Measurements from ENCODE around the gene CNST.

CNST gene

DNA sequence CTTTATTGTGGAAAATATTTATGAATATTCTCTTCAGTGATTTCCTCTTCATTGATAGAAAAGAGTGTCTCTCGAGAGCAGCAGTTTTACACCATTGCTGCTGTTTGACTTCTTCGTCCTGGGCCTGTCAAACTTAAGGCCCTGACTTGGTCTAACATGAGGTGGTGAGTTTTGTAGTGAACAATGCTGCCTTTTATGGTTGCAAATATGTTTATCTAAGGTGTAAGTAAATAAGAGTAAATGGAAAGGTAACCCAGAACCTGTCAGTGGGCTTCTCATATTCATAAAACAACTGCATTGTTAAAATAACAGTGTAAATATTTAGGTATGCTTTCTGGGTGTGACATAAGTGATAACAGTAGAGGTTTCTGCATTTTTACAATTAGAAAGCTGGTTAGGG lies 95.2 kb downstream of the CNST start:
- peaks cover 14 to 58% of the 10 kb centered on the region in 2 experiments for H3K36me3 ChIP-seq (ENCODE audit: control insufficient read depth in 1 of 2, insufficient read depth in 2 of 2, low read depth in 1 of 2, low read length in 2 of 2)
- H2BK120ac ChIP-seq (ENCODE audit: low read depth, low read length), result no peak overlapping the region
- no peak overlapping the region for H2BK5ac ChIP-seq (ENCODE audit: low read depth, low read length, poor library complexity, severe bottlenecking)
- no peaks in the 10 kb centered on the region for H3K27me3 ChIP-seq (ENCODE audit: control insufficient read depth in 1 of 2, insufficient read depth in 1 of 2, low read length in 2 of 2)
- 100% methylated on average over 2 of the region's 2 CpGs for WGBS
- H3K27ac ChIP-seq (ENCODE audit: low read length, poor library complexity, severe bottlenecking), result no peak overlapping the region
- no peak overlapping the region for H2AK5ac ChIP-seq (ENCODE audit: low read length, severe bottlenecking)
- H3K9ac ChIP-seq (ENCODE audit: low read length), result no peak overlapping the region
- no peak overlapping the region for H3K18ac ChIP-seq (ENCODE audit: low read depth in 1 of 2, low read length in 2 of 2)
- no peak overlapping the region for H3K23ac ChIP-seq (ENCODE audit: low read length in 2 of 2)
- no peak overlapping the region for H4K8ac ChIP-seq (ENCODE audit: low read length)
- H3K4me2 ChIP-seq (ENCODE audit: low read length, poor library complexity, severe bottlenecking), result no peak overlapping the region
- no peak overlapping the region for H4K91ac ChIP-seq (ENCODE audit: low read length)
- DNase-seq, result no peak
- H2BK15ac ChIP-seq (ENCODE audit: low read depth, poor library complexity, severe bottlenecking), result no peak overlapping the region
- H3K79me1 ChIP-seq (replicated peaks; ENCODE audit: low read length, poor library complexity, severe bottlenecking), result peaks cover 8% of the 10 kb centered on the region
- H2AFZ ChIP-seq (ENCODE audit: low read depth, low read length), result no peak overlapping the region
- H3K9me3 ChIP-seq (ENCODE audit: control insufficient read depth, low read length), result no peaks in the 10 kb centered on the region
- no peak overlapping the region for H3K4me3 ChIP-seq (ENCODE audit: insufficient read depth in 1 of 2, low read depth in 1 of 2, low read length in 2 of 2)
- no peak overlapping the region for H3K4ac ChIP-seq (ENCODE audit: low read depth in 1 of 2, low read length in 2 of 2)
- H3K4me1 ChIP-seq (ENCODE audit: control insufficient read depth, insufficient read depth, low read depth, low read length), result no peaks in the 10 kb centered on the region
- H2BK12ac ChIP-seq (ENCODE audit: low read length in 2 of 2), result no peak overlapping the region
- H3K14ac ChIP-seq (ENCODE audit: low read length in 2 of 2), result no peak overlapping the region

DNA sequence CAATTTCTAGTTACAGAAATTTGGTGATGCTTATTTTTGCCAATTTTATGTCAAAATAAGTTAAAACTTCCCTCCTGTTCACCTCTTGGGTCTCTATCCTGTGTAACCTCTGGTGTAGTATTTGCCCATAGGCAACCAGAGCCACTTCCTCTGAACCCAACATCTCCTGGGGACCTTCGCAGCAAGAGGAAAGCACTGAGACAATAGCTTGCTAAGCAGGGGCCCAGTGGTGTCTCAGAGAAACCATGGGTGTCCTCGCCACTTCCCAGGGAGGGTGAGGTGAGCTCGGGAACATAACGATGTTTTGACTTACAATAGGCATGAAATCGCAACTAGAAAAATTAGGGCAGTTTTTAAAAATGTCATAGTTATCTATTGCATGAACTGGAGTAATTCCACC lies 101.5 kb downstream of the CNST start:
- 90% methylated on average over 5 of the region's 5 CpGs for WGBS
- Histone ChIP-seq H3K36me3 (ENCODE audit: control insufficient read depth in 1 of 2, insufficient read depth in 2 of 2, low read depth in 1 of 2, low read length in 2 of 2) (peaks cover 6 to 57% of the 10 kb centered on the region in 2 experiments), H3K4me3 (ENCODE audit: insufficient read depth in 1 of 2, low read depth in 1 of 2, low read length in 2 of 2) (no peak overlapping the region), H2AFZ (ENCODE audit: low read depth, low read length) (no peak overlapping the region), H3K14ac (ENCODE audit: low read length in 2 of 2) (no peak overlapping the region), H4K8ac (ENCODE audit: low read length) (no peak overlapping the region), H3K9me3 (ENCODE audit: control insufficient read depth, low read length) (no peaks in the 10 kb centered on the region), H3K27me3 (ENCODE audit: control insufficient read depth in 1 of 2, insufficient read depth in 1 of 2, low read length in 2 of 2) (no peaks in the 10 kb centered on the region), H3K18ac (ENCODE audit: low read depth in 1 of 2, low read length in 2 of 2) (no peak overlapping the region), H4K91ac (ENCODE audit: low read length) (no peak overlapping the region), H2BK12ac (ENCODE audit: low read length in 2 of 2) (no peak overlapping the region), H2AK5ac (ENCODE audit: low read length, severe bottlenecking) (no peak overlapping the region), H3K79me1 (replicated peaks; ENCODE audit: low read length, poor library complexity, severe bottlenecking) (no peaks in the 10 kb centered on the region), H2BK15ac (ENCODE audit: low read depth, poor library complexity, severe bottlenecking) (no peak overlapping the region), H3K4ac (ENCODE audit: low read depth in 1 of 2, low read length in 2 of 2) (no peak overlapping the region), H3K23ac (ENCODE audit: low read length in 2 of 2) (no peak overlapping the region), H2BK5ac (ENCODE audit: low read depth, low read length, poor library complexity, severe bottlenecking) (no peak overlapping the region), H3K27ac (ENCODE audit: low read length, poor library complexity, severe bottlenecking) (no peak overlapping the region), H3K4me1 (ENCODE audit: control insufficient read depth, insufficient read depth, low read depth, low read length) (no peaks in the 10 kb centered on the region), H3K9ac (ENCODE audit: low read length) (no peak overlapping the region), H2BK120ac (ENCODE audit: low read depth, low read length) (no peak overlapping the region), H3K4me2 (ENCODE audit: low read length, poor library complexity, severe bottlenecking) (no peak overlapping the region)
- no peak for DNase-seq

DNA sequence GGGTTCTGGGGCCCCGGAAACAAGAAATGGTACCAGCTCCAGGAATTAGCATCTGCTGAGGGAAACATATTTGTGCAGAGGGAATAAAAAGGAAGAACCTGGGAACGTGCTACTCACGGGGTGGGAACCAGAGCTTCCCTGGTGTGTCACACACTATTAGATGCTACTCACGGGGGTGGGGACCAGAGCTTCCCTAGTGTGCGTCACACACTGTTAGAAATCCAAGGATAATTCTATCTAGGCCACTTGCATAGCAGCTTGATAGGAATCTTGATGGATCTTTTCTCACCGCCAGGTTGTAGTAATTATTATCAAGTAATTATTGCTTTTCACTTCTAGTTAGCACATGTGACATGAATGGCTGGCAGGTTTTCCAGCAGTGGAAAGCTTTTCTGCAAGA lies 103.4 kb downstream of the CNST start:
- H3K27me3 ChIP-seq (ENCODE audit: control insufficient read depth in 1 of 2, insufficient read depth in 1 of 2, low read length in 2 of 2), result no peaks in the 10 kb centered on the region
- no peak overlapping the region for H4K91ac ChIP-seq (ENCODE audit: low read length)
- H3K9me3 ChIP-seq (ENCODE audit: control insufficient read depth, low read length), result no peaks in the 10 kb centered on the region
- no peak overlapping the region for H3K23ac ChIP-seq (ENCODE audit: low read length in 2 of 2)
- H3K4me1 ChIP-seq (ENCODE audit: control insufficient read depth, insufficient read depth, low read depth, low read length), result no peaks in the 10 kb centered on the region
- H3K79me1 ChIP-seq (replicated peaks; ENCODE audit: low read length, poor library complexity, severe bottlenecking), result no peaks in the 10 kb centered on the region
- no peak overlapping the region for H3K18ac ChIP-seq (ENCODE audit: low read depth in 1 of 2, low read length in 2 of 2)
- DNase-seq, result no peak
- no peak overlapping the region for H2BK15ac ChIP-seq (ENCODE audit: low read depth, poor library complexity, severe bottlenecking)
- no peak overlapping the region for H2BK5ac ChIP-seq (ENCODE audit: low read depth, low read length, poor library complexity, severe bottlenecking)
- H2AFZ ChIP-seq (ENCODE audit: low read depth, low read length), result no peak overlapping the region
- H3K14ac ChIP-seq (ENCODE audit: low read length in 2 of 2), result no peak overlapping the region
- H2BK12ac ChIP-seq (ENCODE audit: low read length in 2 of 2), result no peak overlapping the region
- peaks cover 6 to 58% of the 10 kb centered on the region in 2 experiments for H3K36me3 ChIP-seq (ENCODE audit: control insufficient read depth in 1 of 2, insufficient read depth in 2 of 2, low read depth in 1 of 2, low read length in 2 of 2)
- no peak overlapping the region for H3K9ac ChIP-seq (ENCODE audit: low read length)
- no peak overlapping the region for H2BK120ac ChIP-seq (ENCODE audit: low read depth, low read length)
- no peak overlapping the region for H3K4ac ChIP-seq (ENCODE audit: low read depth in 1 of 2, low read length in 2 of 2)
- H3K4me2 ChIP-seq (ENCODE audit: low read length, poor library complexity, severe bottlenecking), result no peak overlapping the region
- no peak overlapping the region for H3K4me3 ChIP-seq (ENCODE audit: insufficient read depth in 1 of 2, low read depth in 1 of 2, low read length in 2 of 2)
- no peak overlapping the region for H2AK5ac ChIP-seq (ENCODE audit: low read length, severe bottlenecking)
- no peak overlapping the region for H3K27ac ChIP-seq (ENCODE audit: low read length, poor library complexity, severe bottlenecking)
- H4K8ac ChIP-seq (ENCODE audit: low read length), result no peak overlapping the region
- 91% methylated on average over 5 of the region's 6 CpGs for WGBS

DNA sequence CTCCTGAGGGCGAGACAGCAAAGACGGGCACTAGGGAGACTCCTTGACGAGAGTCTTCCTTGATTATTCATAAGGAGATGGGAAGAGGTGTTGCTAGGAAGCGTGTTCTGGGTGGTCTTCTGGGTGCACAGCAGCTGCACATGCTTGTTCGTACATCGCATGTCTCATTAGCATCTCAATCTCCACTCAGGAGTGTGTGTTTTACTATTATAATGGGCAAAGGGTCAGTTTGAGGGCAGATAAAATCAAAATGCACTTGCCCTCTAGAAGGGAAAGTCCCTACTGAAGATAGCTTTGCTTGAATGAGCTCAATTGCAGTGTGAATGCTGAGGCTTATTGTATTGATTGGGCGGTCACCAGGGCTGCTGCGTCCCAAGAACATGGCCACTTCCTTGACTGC lies 107.8 kb downstream of the CNST start:
- Histone ChIP-seq H3K4me2 (ENCODE audit: low read length, poor library complexity, severe bottlenecking) (no peak overlapping the region), H3K79me1 (replicated peaks; ENCODE audit: low read length, poor library complexity, severe bottlenecking) (no peaks in the 10 kb centered on the region), H2BK15ac (ENCODE audit: low read depth, poor library complexity, severe bottlenecking) (no peak overlapping the region), H3K4ac (ENCODE audit: low read depth in 1 of 2, low read length in 2 of 2) (no peak overlapping the region), H2BK120ac (ENCODE audit: low read depth, low read length) (no peak overlapping the region), H3K9ac (ENCODE audit: low read length) (no peak overlapping the region), H3K4me1 (ENCODE audit: control insufficient read depth, insufficient read depth, low read depth, low read length) (no peaks in the 10 kb centered on the region), H4K91ac (ENCODE audit: low read length) (no peak overlapping the region), H2AFZ (ENCODE audit: low read depth, low read length) (no peak overlapping the region), H4K8ac (ENCODE audit: low read length) (no peak overlapping the region), H2BK12ac (ENCODE audit: low read length in 2 of 2) (no peak overlapping the region), H3K36me3 (ENCODE audit: control insufficient read depth in 1 of 2, insufficient read depth in 2 of 2, low read depth in 1 of 2, low read length in 2 of 2) (peaks cover 0 to 20% of the 10 kb centered on the region in 2 experiments), H3K4me3 (ENCODE audit: insufficient read depth in 1 of 2, low read depth in 1 of 2, low read length in 2 of 2) (no peak overlapping the region), H2BK5ac (ENCODE audit: low read depth, low read length, poor library complexity, severe bottlenecking) (no peak overlapping the region), H3K14ac (ENCODE audit: low read length in 2 of 2) (no peak overlapping the region), H3K23ac (ENCODE audit: low read length in 2 of 2) (no peak overlapping the region), H3K27me3 (ENCODE audit: control insufficient read depth in 1 of 2, insufficient read depth in 1 of 2, low read length in 2 of 2) (no peaks in the 10 kb centered on the region), H3K27ac (ENCODE audit: low read length, poor library complexity, severe bottlenecking) (no peak overlapping the region), H3K18ac (ENCODE audit: low read depth in 1 of 2, low read length in 2 of 2) (no peak overlapping the region), H3K9me3 (ENCODE audit: control insufficient read depth, low read length) (no peaks in the 10 kb centered on the region), H2AK5ac (ENCODE audit: low read length, severe bottlenecking) (no peak overlapping the region)
- WGBS, result 90% methylated on average over 4 of the region's 8 CpGs
- no peak for DNase-seq
